Psoas muscle (tissue), 8 donors: ENCODE measurements around the gene VKORC1. TPM values are rescaled to one million over a fixed set of nuclear protein-coding genes. Genes with fewer than 3 reads are reported as not detected.
A peak's percentile ranks its signal among the peaks of the same experiment; 100 is the strongest.

Experiments
- ATAC-seq, 4 donors: fragments of 200-7000 bp; cut with Tn5 transposase; one replicate each; pipeline ENCODE4 v1.9.1; 2020; ENCODE audit warnings: moderate library complexity in 3 of 4, mild to moderate bottlenecking in 2 of 4
- DNase-seq, 2 donors: peaks; one replicate each; pipeline ENCODE4 v3.0.0-alpha.2; 2020
- H3K27ac ChIP-seq: fragments of 200-600 bp; one replicate; pipeline ENCODE4 v1.8.0; 2022
- H3K27me3 ChIP-seq, 3 donors: fragments of 200-600 bp in 1 of 3; one replicate each; pipeline versions ENCODE4 v1.6.1 to v1.8.0; 2013 to 2022; ENCODE audit warnings: low read length in 2 of 3, mild to moderate bottlenecking in 2 of 3, moderate library complexity in 1 of 3; ENCODE audit not compliant: insufficient read depth in 3 of 3
- H3K36me3 ChIP-seq, 2 donors: fragments of 200-600 bp in 1 of 2; one replicate each; pipeline versions ENCODE4 v1.6.1 to v1.8.0; 2013 to 2022; ENCODE audit warnings: low read depth in 1 of 2, mild to moderate bottlenecking in 1 of 2, moderate library complexity in 1 of 2; ENCODE audit not compliant: insufficient read depth in 1 of 2
- H3K4me1 ChIP-seq: fragments of 200-600 bp; one replicate; pipeline ENCODE4 v1.8.0; 2022
- H3K4me3 ChIP-seq: fragments of 200-600 bp; one replicate; pipeline ENCODE4 v1.8.0; 2022; ENCODE audit warnings: mild to moderate bottlenecking
- H3K9me3 ChIP-seq: fragments of 200-600 bp; one replicate; pipeline ENCODE4 v1.8.0; 2022
- CTCF ChIP-seq: fragments of 200-600 bp; IDR thresholded peaks from one replicate; pipeline ENCODE4 v1.8.0; 2022; ENCODE audit warnings: antibody characterized with exemption
- WGBS, 3 donors: extraction: QIAGEN DNeasy Blood & Tissue Kit; methylation state at CpG; one replicate each; pipeline versions ENCODE4 v1.1.6 to v1.1.7; 2013; 5-methylcytosine and 5-hydroxymethylcytosine counted together
- intact Hi-C, 2 donors: fragments of 100-400 bp; cut with DNase I; formaldehyde crosslinking; loops; one replicate each; pipeline versions ENCODE4 v1.11.0 to v1.14.2; 2022
- polyA plus RNA-seq, 3 donors: library from polyadenylated mRNA; stranded (reverse); fragments of 200-250 nt; gene quantifications; one replicate each; pipeline ENCODE4 v1.2.3, GENCODE V29; 2013
- total RNA-seq, 4 donors: library from RNA; stranded (reverse); fragmentation: NEBNext Ultra II Directional in 2 of 4; extraction: Animal tissue kit (Norgen Biotek cat#: 25700) in 2 of 4; gene quantifications; one replicate each; pipeline versions ENCODE4 v1.2.1 to v1.2.4, GENCODE V29; 2021 to 2023
- donor health status: healthy with polysubstance abuse.
- donor health status: DM: no; HTN: no; CAD: no; lungs with moderate emphysema.
- donor health status: Bipolar disorder and iron deficiency.
- donor health status: healthy.
- donor health status: DM: yes; HTN: yes; CAD: no.
- donor health status: DM: no; HTN: no; CAD: no.
- donor health status: DM: no; HTN: no; CAD: no.
- donor health status: DM: yes; HTN: yes; CAD: no.

The VKORC1 gene
- total and polyA plus RNA-seq, 7 donors = 13.3 to 57.0 (median 17.8) TPM

DNA sequence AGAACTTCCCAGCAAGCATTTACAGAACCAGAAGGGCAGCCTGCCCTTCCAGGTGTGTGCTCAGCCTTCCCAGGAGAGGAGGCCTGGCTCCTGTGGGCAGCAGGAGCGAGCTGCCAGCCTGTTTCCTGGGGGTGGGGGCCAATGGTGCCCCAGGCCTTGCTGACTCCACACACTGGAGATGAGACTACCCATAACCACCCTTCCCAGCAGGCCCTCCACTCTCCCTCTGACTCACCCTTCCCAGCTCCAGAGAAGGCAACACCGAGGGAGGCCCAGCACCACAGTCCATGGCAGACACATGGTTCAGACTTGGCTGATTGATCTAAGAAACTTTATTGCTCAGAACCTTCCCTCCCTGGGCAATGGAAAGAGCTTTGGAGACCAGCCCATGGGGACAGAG, 4.1 kb downstream of the VKORC1 start:
- DNase-seq (peak in 1 of 2 donors; percentile 24), ATAC-seq (no peak)
- no peak for TF ChIP-seq CTCF
- peaks cover 0 to 40% of the 10 kb centered on the region in 2 donors for H3K36me3 ChIP-seq
- H3K4me1 ChIP-seq = peaks cover 2% of the 10 kb centered on the region
- 70 to 85% (median 85%) methylated on average over 2 of the region's 2 CpGs for WGBS, 3 donors
- H3K4me3 ChIP-seq = no peak overlapping the region
- no peak overlapping the region for H3K27ac ChIP-seq
- intact Hi-C loops = loop anchor here in 1 of 2 donors (10.0 kb wide), 1 partner anchor 106 kb away; the partner anchor contains the start of gene HSD3B7
- no peaks in the 10 kb centered on the region for H3K9me3 ChIP-seq
- H3K27me3 ChIP-seq = no peaks in the 10 kb centered on the region

DNA sequence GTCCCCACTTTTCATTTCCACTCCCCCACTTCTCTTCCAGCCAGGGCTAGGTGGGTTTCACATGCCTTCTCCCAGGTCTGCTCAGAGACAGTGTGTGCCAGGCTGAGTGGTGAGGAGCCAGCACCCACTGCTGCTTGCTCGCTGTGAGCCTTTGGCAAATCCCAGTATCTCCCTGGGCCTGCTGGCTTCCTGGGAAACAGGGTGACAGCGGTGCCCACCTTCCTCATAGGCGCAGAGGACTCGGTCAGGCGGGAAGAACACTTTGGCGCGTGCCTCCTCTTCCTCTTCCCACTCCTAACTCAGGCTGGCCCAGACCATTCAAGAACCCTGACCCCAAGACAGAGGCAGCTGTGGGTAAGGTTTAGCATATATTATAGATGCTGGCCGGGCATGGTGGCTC, 5.4 kb downstream of the VKORC1 start:
- no peaks in the 10 kb centered on the region for H3K4me1 ChIP-seq
- WGBS, 3 donors = 88 to 95% (median 91%) methylated on average over 8 of the region's 8 CpGs
- peaks cover 0 to 53% of the 10 kb centered on the region in 2 donors for H3K36me3 ChIP-seq
- H3K4me3 ChIP-seq = no peak overlapping the region
- no peak for ATAC-seq
- H3K9me3 ChIP-seq = no peaks in the 10 kb centered on the region
- peak in 1 of 2 donors; percentile 36 for DNase-seq
- intact Hi-C loops = no loop called here
- no peaks in the 10 kb centered on the region for H3K27me3 ChIP-seq
- H3K27ac ChIP-seq = no peak overlapping the region
- no peak for TF ChIP-seq CTCF

- no peak for ATAC-seq
- H3K4me3 ChIP-seq = no peak within 1 kb of the TSS
- intact Hi-C loops = no loop called here
- peak in 1 of 2 donors; percentile 55 for DNase-seq
- 77 to 84% (median 80%) methylated on average over 15 of the region's 15 CpGs for WGBS, 3 donors
- no peaks in the 10 kb centered on the region for H3K27me3 ChIP-seq
- H3K27ac ChIP-seq = no peak within 1 kb of the TSS
- H3K9me3 ChIP-seq = no peaks in the 10 kb centered on the region
- TF ChIP-seq CTCF = no peak
- no peaks in the 10 kb centered on the region for H3K4me1 ChIP-seq
- H3K36me3 ChIP-seq = peaks cover 0 to 59% of the 10 kb centered on the region in 2 donors
Observed at GRCh38 chr16:31088459-31089183, 6.0 kb downstream of the VKORC1 start, which contains the start of gene PRSS53. PRSS53 (minus strand) TSS chr16:31088943; CDS start chr16:31088809, 134 bp downstream.

DNA sequence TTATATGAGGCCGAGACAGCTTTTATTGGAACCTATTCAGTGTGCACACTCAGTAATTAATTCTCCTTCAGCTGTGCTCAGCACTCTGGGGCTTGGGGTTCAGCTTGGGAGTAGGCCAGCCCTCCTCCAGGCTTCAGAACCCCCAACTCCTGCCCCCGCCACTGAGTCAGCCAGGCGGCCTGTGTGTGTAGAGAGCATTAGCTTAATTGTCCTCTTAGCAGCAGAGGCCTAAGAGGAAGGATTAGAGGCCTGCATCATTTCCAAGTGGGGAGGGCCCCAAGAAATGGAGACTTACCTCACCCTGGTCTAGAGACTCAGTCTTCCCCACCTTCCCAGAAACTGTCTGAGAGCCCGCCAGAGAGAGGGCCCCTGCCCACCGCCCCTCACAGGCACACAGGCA, 6.6 kb downstream of the VKORC1 start:
- Histone ChIP-seq H3K36me3 (peaks cover 0 to 65% of the 10 kb centered on the region in 2 donors), H3K9me3 (no peaks in the 10 kb centered on the region), H3K27ac (no peak overlapping the region), H3K4me3 (no peak overlapping the region), H3K27me3 (no peaks in the 10 kb centered on the region), H3K4me1 (no peaks in the 10 kb centered on the region)
- peak in 1 of 2 donors; percentile 23 for DNase-seq
- 85 to 95% (median 87%) methylated on average over 5 of the region's 5 CpGs for WGBS, 3 donors
- no peak for TF ChIP-seq CTCF
- no peak for ATAC-seq
- intact Hi-C loops = no loop called here
